ENCODE results near the gene MRO. TPM values are rescaled to one million over a fixed set of nuclear protein-coding genes. Genes with fewer than 3 reads are reported as not detected.
"Not testable (repeated sequence)": the region's sequence is repeated elsewhere in the genome, so short reads cannot be mapped to it uniquely, and the experiment has no call there.

Gene MRO
- total and polyA plus RNA-seq, 8 donors, result 0.26 to 0.86 (median 0.39) TPM

DNA sequence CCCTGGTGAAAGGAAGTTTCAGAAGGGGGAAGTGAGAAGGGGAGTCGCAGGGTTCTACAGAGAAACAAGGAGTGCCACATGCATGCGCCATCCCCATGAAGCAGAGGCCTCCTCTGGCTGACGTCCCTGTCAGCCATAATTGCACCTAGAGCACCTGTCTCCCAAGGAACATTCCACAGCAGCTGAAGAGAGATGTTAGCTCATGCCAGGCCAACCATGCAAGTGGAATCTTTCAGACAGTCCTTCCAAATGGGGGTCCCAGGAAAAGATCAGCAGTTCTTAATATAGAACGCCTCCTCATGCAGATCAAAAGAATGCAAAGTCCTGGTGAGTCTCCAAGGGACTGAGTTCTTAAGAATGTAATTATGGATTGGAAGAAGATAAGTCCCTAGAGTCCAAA is 29.6 kb downstream of the MRO start:
- peaks cover 0 to 24% of the 10 kb centered on the region in 2 donors for H3K27me3 ChIP-seq
- no peaks in the 10 kb centered on the region for H3K9me3 ChIP-seq
- H3K4me1 ChIP-seq, result no peaks in the 10 kb centered on the region
- intact Hi-C loops (cut with DNase I), result no loop called here
- ATAC-seq (no peak), DNase-seq (no peak)
- no peak overlapping the region for H3K27ac ChIP-seq
- TF ChIP-seq, protein P1, sequence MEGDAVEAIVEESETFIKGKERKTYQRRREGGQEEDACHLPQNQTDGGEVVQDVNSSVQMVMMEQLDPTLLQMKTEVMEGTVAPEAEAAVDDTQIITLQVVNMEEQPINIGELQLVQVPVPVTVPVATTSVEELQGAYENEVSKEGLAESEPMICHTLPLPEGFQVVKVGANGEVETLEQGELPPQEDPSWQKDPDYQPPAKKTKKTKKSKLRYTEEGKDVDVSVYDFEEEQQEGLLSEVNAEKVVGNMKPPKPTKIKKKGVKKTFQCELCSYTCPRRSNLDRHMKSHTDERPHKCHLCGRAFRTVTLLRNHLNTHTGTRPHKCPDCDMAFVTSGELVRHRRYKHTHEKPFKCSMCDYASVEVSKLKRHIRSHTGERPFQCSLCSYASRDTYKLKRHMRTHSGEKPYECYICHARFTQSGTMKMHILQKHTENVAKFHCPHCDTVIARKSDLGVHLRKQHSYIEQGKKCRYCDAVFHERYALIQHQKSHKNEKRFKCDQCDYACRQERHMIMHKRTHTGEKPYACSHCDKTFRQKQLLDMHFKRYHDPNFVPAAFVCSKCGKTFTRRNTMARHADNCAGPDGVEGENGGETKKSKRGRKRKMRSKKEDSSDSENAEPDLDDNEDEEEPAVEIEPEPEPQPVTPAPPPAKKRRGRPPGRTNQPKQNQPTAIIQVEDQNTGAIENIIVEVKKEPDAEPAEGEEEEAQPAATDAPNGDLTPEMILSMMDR (IDR thresholded peaks at IDR 0.05), result no peak
- no peak overlapping the region for H3K4me3 ChIP-seq
- H3K36me3 ChIP-seq, result no peaks in the 10 kb centered on the region

DNA sequence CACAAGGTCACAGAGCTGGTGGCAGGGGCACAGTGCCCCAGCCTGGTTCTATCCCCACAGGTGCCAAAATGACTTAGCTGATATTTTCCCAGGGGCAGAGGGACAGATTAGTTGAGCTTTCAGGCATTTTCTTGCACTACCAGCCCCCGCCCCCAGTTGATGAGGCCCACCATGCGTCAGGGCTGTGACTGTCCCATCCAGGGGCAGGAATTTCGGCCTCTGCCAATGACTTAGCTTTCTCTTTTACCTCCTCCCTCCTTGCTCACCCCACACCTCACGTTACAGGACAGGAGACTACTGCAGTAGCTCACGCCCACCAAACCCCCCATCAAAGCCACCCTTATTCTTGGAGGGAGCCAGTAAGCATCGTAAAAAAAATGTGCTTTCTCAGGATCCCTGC is 31.5 kb downstream of the MRO start:
- no peak for DNase-seq
- Histone ChIP-seq H3K27me3 (peaks cover 0 to 22% of the 10 kb centered on the region in 2 donors), H3K9me3 (no peaks in the 10 kb centered on the region), H3K4me1 (no peaks in the 10 kb centered on the region), H3K36me3 (no peaks in the 10 kb centered on the region), H3K27ac (no peak overlapping the region), H3K4me3 (no peak overlapping the region)
- intact Hi-C loops (cut with DNase I), result no loop called here
- TF ChIP-seq, protein P1 (IDR thresholded peaks at IDR 0.05), result no peak
- no peak for ATAC-seq

DNA sequence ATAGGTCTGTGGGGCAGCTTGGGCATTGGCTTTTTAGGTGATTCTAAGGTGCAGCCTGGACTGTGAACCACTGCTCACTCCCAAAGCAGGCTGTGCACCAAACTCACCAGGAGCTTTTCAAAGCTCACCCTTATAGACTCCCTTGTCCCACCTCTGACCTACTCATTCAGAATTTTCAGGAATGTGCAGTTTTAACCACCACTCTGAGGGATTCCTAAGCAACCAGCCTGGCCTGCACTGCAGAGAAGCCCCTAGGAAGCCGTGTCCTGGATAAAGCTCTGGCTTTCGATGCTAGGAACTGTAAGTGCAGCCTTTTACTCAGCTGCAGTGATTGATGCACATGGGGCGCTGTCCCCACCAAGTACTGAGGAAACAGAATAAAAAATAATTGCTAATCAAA is 33.0 kb downstream of the MRO start:
- H3K4me3 ChIP-seq, result no peak overlapping the region
- no peaks in the 10 kb centered on the region for H3K36me3 ChIP-seq
- H3K27ac ChIP-seq, result no peak overlapping the region
- DNase-seq (no peak), ATAC-seq (no peak)
- intact Hi-C loops (cut with DNase I), result no loop called here
- TF ChIP-seq, protein P1 (IDR thresholded peaks at IDR 0.05), result no peak
- no peaks in the 10 kb centered on the region for H3K9me3 ChIP-seq
- peaks cover 0 to 10% of the 10 kb centered on the region in 2 donors for H3K27me3 ChIP-seq
- H3K4me1 ChIP-seq, result no peaks in the 10 kb centered on the region

DNA sequence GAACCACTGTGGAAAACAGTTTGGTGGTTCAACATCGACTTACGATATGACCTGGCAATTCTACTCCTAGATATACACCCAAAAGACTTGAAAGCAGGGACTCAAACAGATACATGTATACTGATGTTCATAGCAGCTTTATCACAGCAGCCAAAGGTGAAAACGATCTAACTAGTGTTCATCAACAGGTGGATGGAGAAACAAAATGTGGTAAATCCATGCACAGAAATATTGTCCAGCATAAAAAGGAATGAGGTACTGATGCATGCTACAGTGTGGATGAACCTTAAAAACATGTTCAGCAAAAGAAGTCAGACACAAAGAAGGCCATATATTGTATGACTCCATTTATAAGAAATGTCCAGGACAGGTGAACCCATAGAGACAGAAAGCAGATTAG is 36.3 kb downstream of the MRO start:
- no peaks in the 10 kb centered on the region for H3K4me1 ChIP-seq
- ATAC-seq (no peak), DNase-seq (no peak)
- H3K27ac ChIP-seq, result no peak overlapping the region
- H3K4me3 ChIP-seq, result no peak overlapping the region
- no peaks in the 10 kb centered on the region for H3K36me3 ChIP-seq
- intact Hi-C loops (cut with DNase I), result no loop called here
- no peaks in the 10 kb centered on the region for H3K9me3 ChIP-seq
- TF ChIP-seq, protein P1 (IDR thresholded peaks at IDR 0.05), result no peak
- peaks cover 0 to 4% of the 10 kb centered on the region in 2 donors for H3K27me3 ChIP-seq

DNA sequence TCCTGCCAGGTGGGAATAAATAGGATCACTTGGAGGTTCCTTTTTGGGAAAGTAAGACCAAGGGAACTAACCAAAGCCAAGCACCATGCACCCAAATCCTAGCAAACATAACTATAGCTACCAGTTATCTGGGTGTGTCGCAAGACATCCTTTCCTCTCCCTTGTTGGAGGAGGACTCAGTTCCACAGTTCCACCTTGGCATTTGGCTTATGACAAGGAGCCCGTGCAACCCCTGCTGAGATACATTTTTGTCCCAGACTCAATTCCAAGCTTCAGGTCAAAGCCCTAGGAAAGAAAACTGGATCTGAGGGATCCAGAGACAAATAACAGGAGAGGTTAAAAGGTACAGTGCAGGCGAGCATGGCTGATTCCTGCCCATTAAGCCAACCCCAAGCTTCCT is 40.8 kb downstream of the MRO start:
- DNase-seq, ATAC-seq: not testable (repeated sequence)

DNA sequence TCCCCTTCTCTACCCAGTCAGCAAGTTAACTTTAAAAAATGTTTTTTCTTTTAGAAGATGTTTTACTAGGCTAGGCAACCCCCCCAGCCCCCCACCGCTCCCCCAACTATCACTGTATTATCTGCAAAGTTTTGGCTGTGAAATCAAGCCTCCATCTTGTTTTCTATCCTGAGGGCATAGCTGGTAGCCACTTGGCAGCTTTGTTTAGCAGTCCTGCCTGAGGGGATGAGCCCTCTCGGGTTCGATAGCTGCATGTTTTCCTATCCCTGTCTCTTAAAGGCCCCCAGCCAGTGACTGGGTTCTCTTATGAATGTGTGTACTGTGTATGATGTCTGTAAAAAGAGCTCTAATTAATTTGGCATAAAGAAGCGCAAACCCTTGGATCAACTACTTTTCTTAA is 43.4 kb downstream of the MRO start:
- no peaks in the 10 kb centered on the region for H3K36me3 ChIP-seq
- no peak overlapping the region for H3K27ac ChIP-seq
- no peak for DNase-seq
- H3K4me3 ChIP-seq, result no peak overlapping the region
- H3K27me3 ChIP-seq, result peaks cover 0 to 9% of the 10 kb centered on the region in 2 donors
- TF ChIP-seq, protein P1 (IDR thresholded peaks at IDR 0.05), result no peak
- H3K9me3 ChIP-seq, result no peaks in the 10 kb centered on the region
- intact Hi-C loops (cut with DNase I), result no loop called here
- no peak for ATAC-seq
- no peaks in the 10 kb centered on the region for H3K4me1 ChIP-seq

More for the DNA sequence above, 40.8 kb downstream of the MRO start:
- H3K36me3 ChIP-seq; intact Hi-C loops (cut with DNase I); H3K4me3 ChIP-seq; H3K27me3 ChIP-seq; H3K9me3 ChIP-seq; H3K4me1 ChIP-seq; H3K27ac ChIP-seq: not testable (repeated sequence)

Measured in left lung (tissue), 10 donors.